HEK293 (cell line): ENCODE results near the gene PDE4D.
A peak's percentile ranks its signal among the peaks of the same experiment; 100 is the strongest.

Experiments
- CTCF ChIA-PET: fragments of 350-600 bp; formaldehyde crosslinking; extraction: SDS; loops from one replicate; lab custom pipeline; 2021; ENCODE audit warnings: antibody characterized with exemption; lab: Yijun Ruan, JAX
- POLR2A ChIA-PET: fragments of 300-600 bp; formaldehyde crosslinking; extraction: SDS; loops from one replicate; lab custom pipeline; 2020; ENCODE audit warnings: antibody characterized with exemption, inconsistent platforms; lab: Yijun Ruan, JAX
- H3K27ac ChIP-seq: fragments of 200-500 bp; sonication (Bioruptor generic); 2 replicates; pipeline ENCODE4 v1.5.1; 2014; ENCODE audit warnings: low read depth, low read length, control low read depth, inconsistent platforms; ENCODE audit errors: extremely low read depth
- H3K36me3 ChIP-seq, 2 experiments: fragments of 200-500 bp in 1 of 2; sonication (Bioruptor generic) in 1 of 2; 1 replicate in 1 of 2; 2 replicates in 1 of 2; pipeline ENCODE4 v1.5.1; 2014 to 2017; ENCODE audit warnings: inconsistent platforms in 2 of 2, low read length in 2 of 2; ENCODE audit not compliant: control insufficient read depth in 2 of 2, insufficient read depth in 1 of 2
- H3K4me1 ChIP-seq: fragments of 200-500 bp; sonication (Bioruptor generic); 2 replicates; pipeline ENCODE4 v1.5.1; 2014; ENCODE audit warnings: mild to moderate bottlenecking, low read length, inconsistent platforms; ENCODE audit not compliant: control insufficient read depth, insufficient read depth
- H3K4me3 ChIP-seq: 2 replicates; pipeline ENCODE4 v1.5.1; 2011; ENCODE audit warnings: low read depth, mild to moderate bottlenecking, control low read depth, low read length, moderate library complexity
- H3K9me3 ChIP-seq: fragments of 200-500 bp; sonication (Bioruptor generic); 2 replicates; pipeline ENCODE4 v1.5.1; 2014; ENCODE audit warnings: low read depth, low read length, inconsistent platforms; ENCODE audit not compliant: control insufficient read depth, insufficient read depth
- ATF2 ChIP-seq: fragments of 450-650 bp; formaldehyde crosslinking; IDR thresholded peaks from 2 replicates; pipeline ENCODE4 v1.5.1; 2016; ENCODE audit warnings: missing biosample characterization, missing genetic modification characterization, low read depth
- BCL6B ChIP-seq: fragments of 450-650 bp; formaldehyde crosslinking; IDR thresholded peaks from 2 replicates; pipeline ENCODE4 v1.5.1; 2017; ENCODE audit warnings: missing biosample characterization, missing genetic modification characterization
- GLI2 ChIP-seq: fragments of 450-650 bp; formaldehyde crosslinking; IDR thresholded peaks from 2 replicates; pipeline ENCODE4; 2017; ENCODE audit warnings: missing biosample characterization, missing genetic modification characterization, low read depth, borderline replicate concordance
- GLIS1 ChIP-seq: fragments of 450-650 bp; formaldehyde crosslinking; IDR thresholded peaks from 2 replicates; pipeline ENCODE4 v1.5.1; 2016; ENCODE audit warnings: missing biosample characterization, missing genetic modification characterization
- HIC1 ChIP-seq: fragments of 450-650 bp; formaldehyde crosslinking; IDR thresholded peaks from 2 replicates; pipeline ENCODE4 v1.5.1; 2016; ENCODE audit warnings: missing biosample characterization, missing genetic modification characterization
- KLF10 ChIP-seq: fragments of 450-650 bp; IDR thresholded peaks from 2 replicates; pipeline ENCODE4 v1.5.1; 2018; ENCODE audit warnings: missing biosample characterization, mild to moderate bottlenecking, missing genetic modification characterization
- KLF7 ChIP-seq: fragments of 450-650 bp; formaldehyde crosslinking; IDR thresholded peaks from 2 replicates; pipeline ENCODE4 v1.5.1; 2016; ENCODE audit warnings: missing biosample characterization, missing genetic modification characterization, borderline replicate concordance
- ZFP37 ChIP-seq: fragments of 450-650 bp; formaldehyde crosslinking; IDR thresholded peaks from 2 replicates; pipeline ENCODE4 v1.5.1; 2016; ENCODE audit warnings: missing biosample characterization, missing genetic modification characterization
- ZNF10 ChIP-seq: fragments of 450-650 bp; formaldehyde crosslinking; IDR thresholded peaks from 2 replicates; pipeline ENCODE4 v1.5.1; 2017; ENCODE audit warnings: missing biosample characterization, missing genetic modification characterization
- ZNF140 ChIP-seq: fragments of 450-650 bp; formaldehyde crosslinking; IDR thresholded peaks from 2 replicates; pipeline ENCODE4 v1.5.1; 2016; ENCODE audit warnings: missing biosample characterization, missing genetic modification characterization
- ZNF514 ChIP-seq: fragments of 450-650 bp; formaldehyde crosslinking; IDR thresholded peaks from 2 replicates; pipeline ENCODE4 v1.5.1; 2016; ENCODE audit warnings: missing biosample characterization, missing genetic modification characterization
- ZNF560 ChIP-seq: fragments of 450-650 bp; formaldehyde crosslinking; IDR thresholded peaks from 2 replicates; pipeline ENCODE4 v1.5.1; 2017; ENCODE audit warnings: missing biosample characterization, missing genetic modification characterization, borderline replicate concordance
- ZNF596 ChIP-seq: fragments of 450-650 bp; IDR thresholded peaks from 2 replicates; pipeline ENCODE4 v1.5.0; 2018; ENCODE audit warnings: missing biosample characterization, mild to moderate bottlenecking, missing genetic modification characterization, moderate library complexity
- ZNF626 ChIP-seq: fragments of 450-650 bp; sonication (Bioruptor Pico); formaldehyde crosslinking; IDR thresholded peaks from 2 replicates; pipeline ENCODE4 v1.5.1; 2018; ENCODE audit warnings: missing biosample characterization, missing genetic modification characterization, inconsistent platforms

Gene PDE4D

GRCh38 chr5:58937031-58937681, 956.4 kb downstream of the PDE4D start:
- no peaks in the 10 kb centered on the region for H3K36me3 ChIP-seq
- no peak overlapping the region for H3K27ac ChIP-seq
- TF ChIP-seq GLI2 (no peak), ZNF626 (tag by site-specific recombination) (no peak)
- no peaks in the 10 kb centered on the region for H3K4me1 ChIP-seq
- no peak overlapping the region for H3K4me3 ChIP-seq
- CTCF ChIA-PET, result no interaction called here
- POLR2A ChIA-PET, result no interaction called here
- H3K9me3 ChIP-seq, result no peaks in the 10 kb centered on the region

GRCh38 chr5:58934629-58935097, 958.9 kb downstream of the PDE4D start:
- no peak overlapping the region for H3K27ac ChIP-seq
- no peaks in the 10 kb centered on the region for H3K4me1 ChIP-seq
- TF ChIP-seq HIC1 (tag by site-specific recombination) (no peak), ATF2 (tag by site-specific recombination) (peak; percentile 80)
- H3K9me3 ChIP-seq, result no peaks in the 10 kb centered on the region
- ChIA-PET CTCF (interaction anchor here (0.6 kb wide), 1 partner anchor 43 kb away, joined by 3 read pairs; no protein-coding TSS in a partner anchor), POLR2A (no interaction called here)
- H3K4me3 ChIP-seq, result no peak overlapping the region
- H3K36me3 ChIP-seq, result no peaks in the 10 kb centered on the region

- H3K27ac ChIP-seq, result no peak overlapping the region
- no peaks in the 10 kb centered on the region for H3K4me1 ChIP-seq
- TF ChIP-seq ZNF140 (tag by site-specific recombination) (no peak), ZNF596 (tag by site-specific recombination) (peak; percentile 46; the same call in 1 of the 2 replicates), GLIS1 (no peak), ZNF514 (tag by site-specific recombination) (no peak), ZFP37 (tag by site-specific recombination) (no peak), ZNF560 (no peak), HIC1 (tag by site-specific recombination) (no peak), ZNF10 (tag by site-specific recombination) (peak; percentile 43; the same call in 1 of the 2 replicates), KLF10 (tag by site-specific recombination) (no peak), KLF7 (tag by site-specific recombination) (no peak), BCL6B (tag by site-specific recombination) (no peak)
- POLR2A ChIA-PET, result no interaction called here
- CTCF ChIA-PET, result interaction anchor here (0.6 kb wide), 1 partner anchor 42 kb away, joined by 3 read pairs; no protein-coding TSS in a partner anchor
- H3K36me3 ChIP-seq, result no peaks in the 10 kb centered on the region
- no peak overlapping the region for H3K4me3 ChIP-seq
- H3K9me3 ChIP-seq, result no peaks in the 10 kb centered on the region
Observed at GRCh38 chr5:58933891-58934628, 959.5 kb downstream of the PDE4D start.
